Measurements from ENCODE around the gene BRWD1.

DNA sequence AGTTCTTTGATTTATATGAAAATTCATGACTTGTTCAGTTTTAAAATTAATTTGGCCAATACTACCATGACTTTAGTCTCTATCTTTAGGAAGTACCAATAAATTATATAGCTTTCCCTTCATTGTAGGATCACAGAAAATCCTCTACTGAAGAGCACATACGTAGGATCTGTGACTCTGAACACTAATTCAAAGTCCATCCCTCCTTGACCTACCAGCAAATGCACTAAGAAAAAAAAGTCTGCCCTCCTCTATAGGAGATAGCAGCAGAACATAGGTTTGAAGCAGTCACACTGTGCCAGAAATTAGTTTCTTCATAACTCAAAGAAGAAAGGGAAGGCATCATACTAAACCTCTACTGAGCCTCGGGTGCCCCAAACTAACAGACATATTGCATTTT is 16.5 kb downstream of the BRWD1 start:
- no peak for TF ChIP-seq POLR2A (IDR thresholded peaks at IDR 0.05)
- TF ChIP-seq, protein P1, sequence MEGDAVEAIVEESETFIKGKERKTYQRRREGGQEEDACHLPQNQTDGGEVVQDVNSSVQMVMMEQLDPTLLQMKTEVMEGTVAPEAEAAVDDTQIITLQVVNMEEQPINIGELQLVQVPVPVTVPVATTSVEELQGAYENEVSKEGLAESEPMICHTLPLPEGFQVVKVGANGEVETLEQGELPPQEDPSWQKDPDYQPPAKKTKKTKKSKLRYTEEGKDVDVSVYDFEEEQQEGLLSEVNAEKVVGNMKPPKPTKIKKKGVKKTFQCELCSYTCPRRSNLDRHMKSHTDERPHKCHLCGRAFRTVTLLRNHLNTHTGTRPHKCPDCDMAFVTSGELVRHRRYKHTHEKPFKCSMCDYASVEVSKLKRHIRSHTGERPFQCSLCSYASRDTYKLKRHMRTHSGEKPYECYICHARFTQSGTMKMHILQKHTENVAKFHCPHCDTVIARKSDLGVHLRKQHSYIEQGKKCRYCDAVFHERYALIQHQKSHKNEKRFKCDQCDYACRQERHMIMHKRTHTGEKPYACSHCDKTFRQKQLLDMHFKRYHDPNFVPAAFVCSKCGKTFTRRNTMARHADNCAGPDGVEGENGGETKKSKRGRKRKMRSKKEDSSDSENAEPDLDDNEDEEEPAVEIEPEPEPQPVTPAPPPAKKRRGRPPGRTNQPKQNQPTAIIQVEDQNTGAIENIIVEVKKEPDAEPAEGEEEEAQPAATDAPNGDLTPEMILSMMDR (IDR thresholded peaks at IDR 0.05): no peak
